Stomach (tissue), 9 donors: ENCODE data around the gene VPS37C. TPM values are rescaled to one million over a fixed set of nuclear protein-coding genes. Genes with fewer than 3 reads are reported as not detected.

Experiments
- DNase-seq, 2 donors: peaks; one replicate each; pipeline versions ENCODE4 v3.0.0 to v3.0.0-alpha.2; 2013 to 2019
- H3K27ac ChIP-seq, 5 donors: fragments of 200-600 bp in 4 of 5; sonication (generic) in 4 of 5; one replicate each; pipeline ENCODE4 v1.5.1; 2013 to 2019; ENCODE audit warnings: mild to moderate bottlenecking in 1 of 5, moderate library complexity in 1 of 5
- H3K27me3 ChIP-seq, 3 donors: fragments of 200-600 bp; sonication (generic); one replicate each; pipeline ENCODE4 v1.5.1; 2017 to 2019; ENCODE audit warnings: mixed run types in 1 of 3
- H3K36me3 ChIP-seq, 4 donors: fragments of 200-600 bp; sonication (generic); 1 replicate in 3 of 4; 2 replicates in 1 of 4; pipeline ENCODE4 v1.5.1; 2016 to 2019
- H3K4me1 ChIP-seq, 4 donors: fragments of 200-600 bp; sonication (generic); one replicate each; pipeline ENCODE4 v1.5.1; 2016 to 2019
- H3K4me3 ChIP-seq, 4 donors: fragments of 200-600 bp; sonication (generic) in 3 of 4; one replicate each; pipeline ENCODE4 v1.5.1; 2016 to 2019; ENCODE audit warnings: mild to moderate bottlenecking in 1 of 4
- H3K9me3 ChIP-seq, 4 donors: fragments of 200-600 bp; sonication (generic); one replicate each; pipeline ENCODE4 v1.5.1; 2016 to 2019
- EP300 ChIP-seq: sonication (generic); formaldehyde crosslinking; IDR thresholded peaks from one replicate; pipeline ENCODE4 v1.6.1; 2017; ENCODE audit warnings: antibody characterized with exemption
- POLR2A ChIP-seq, 4 donors: fragments of 450-650 bp; IDR thresholded peaks; one replicate each; pipeline ENCODE4 v1.6.1; 2016; ENCODE audit warnings: antibody characterized with exemption in 4 of 4, control low read depth in 2 of 4, mild to moderate bottlenecking in 1 of 4, moderate library complexity in 1 of 4
- POLR2AphosphoS5 ChIP-seq, 3 donors: sonication (generic); formaldehyde crosslinking; IDR thresholded peaks; one replicate each; pipeline ENCODE4 v1.6.1; 2016; ENCODE audit warnings: antibody characterized with exemption in 3 of 3
- WGBS, 5 donors: extraction: QIAGEN DNeasy Blood & Tissue Kit in 3 of 5; methylation state at CpG; one replicate each; pipeline versions ENCODE4 v1.1.5 to v1.1.7; 2013 to 2018; 5-methylcytosine and 5-hydroxymethylcytosine counted together
- intact Hi-C: fragments of 100-400 bp; cut with DNase I; formaldehyde crosslinking; loops from one replicate; pipeline ENCODE4 v1.15.1; 2023; ENCODE audit warnings: low total_unique reads
- polyA plus RNA-seq, 3 donors: library from polyadenylated mRNA; stranded (reverse); fragments of 200-250 nt; gene quantifications; one replicate each; pipeline ENCODE4 v1.2.3, GENCODE V29; 2013
- total RNA-seq, 5 donors: library from RNA; depleted of rRNA; stranded (reverse); fragments of >200 nt; gene quantifications; one replicate each; pipeline versions ENCODE4 v1.1.0 to v1.2.3, GENCODE V29; 2014 to 2016
- TF ChIP-seq, protein P1 (sequence below), 7 experiments: fragments of 450-650 bp in 4 of 7; fragments of 200-600 bp in 3 of 7; sonication (generic) in 3 of 7; IDR thresholded peaks; one replicate each; pipeline ENCODE4 v1.5.1; 2016 to 2019; ENCODE audit warnings: antibody characterized with exemption in 7 of 7, control low read depth in 2 of 7, mild to moderate bottlenecking in 1 of 7
- donor health status: healthy with polysubstance abuse.
- donor health status: Bipolar disorder and iron deficiency.
- donor health status: healthy.

Gene VPS37C
- total and polyA plus RNA-seq, 8 donors = 6.4 to 53.6 (median 27.7) TPM

DNA sequence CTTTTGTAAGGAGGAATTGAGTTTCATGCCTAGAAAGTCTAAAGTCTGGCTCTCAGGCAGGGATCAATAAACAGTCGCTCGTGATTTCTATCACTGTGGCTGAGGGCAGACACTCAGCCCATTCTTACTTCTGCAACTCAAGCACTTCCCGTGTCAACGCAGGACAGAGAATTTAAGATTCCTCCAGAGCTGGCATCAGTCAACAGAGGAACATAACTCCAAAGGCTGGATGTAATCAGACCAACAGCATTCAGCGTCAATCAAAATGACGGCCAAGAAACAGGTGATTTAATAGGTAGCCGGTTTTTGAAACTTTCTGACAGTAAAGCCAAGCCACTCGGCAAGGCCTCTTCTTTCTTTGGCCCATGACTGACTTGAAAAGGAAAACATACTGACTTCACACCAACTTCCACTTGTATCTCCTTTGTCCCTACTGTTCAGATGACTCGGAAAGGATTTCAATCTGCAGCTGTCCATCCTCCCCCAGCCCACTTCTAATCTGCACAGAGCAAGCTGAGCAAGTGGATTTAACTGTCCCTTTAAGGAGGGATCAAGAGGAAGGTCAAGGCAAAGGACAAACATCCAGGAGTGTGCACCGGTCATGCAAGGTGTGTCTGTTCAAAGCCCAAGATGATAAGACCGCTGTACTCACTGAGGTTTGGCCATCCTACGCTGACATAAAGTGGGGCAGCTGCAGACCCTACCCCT, 9.5 kb downstream of the VPS37C start:
- intact Hi-C loops = no loop called here
- WGBS, 5 donors = 38 to 55% (median 48%) methylated on average over 11 to 12 of the region's 12 CpGs
- Histone ChIP-seq H3K36me3 (peaks cover 0 to 6% (median 0%) of the 10 kb centered on the region in 4 donors), H3K9me3 (peaks cover 0 to 7% (median 0%) of the 10 kb centered on the region in 4 donors), H3K4me1 (peaks cover 72 to 90% (median 80%) of the 10 kb centered on the region in 4 donors), H3K27ac (peak overlapping the region; percentile 60 to 88 (median 79)), H3K27me3 (no peaks in the 10 kb centered on the region), H3K4me3 (no peak overlapping the region)
- no peak for DNase-seq
- TF ChIP-seq POLR2AphosphoS5 (IDR thresholded peaks at IDR 0.05) (no peak), POLR2A (IDR thresholded peaks at IDR 0.05) (no peak), EP300 (no peak)
- TF ChIP-seq, protein P1, sequence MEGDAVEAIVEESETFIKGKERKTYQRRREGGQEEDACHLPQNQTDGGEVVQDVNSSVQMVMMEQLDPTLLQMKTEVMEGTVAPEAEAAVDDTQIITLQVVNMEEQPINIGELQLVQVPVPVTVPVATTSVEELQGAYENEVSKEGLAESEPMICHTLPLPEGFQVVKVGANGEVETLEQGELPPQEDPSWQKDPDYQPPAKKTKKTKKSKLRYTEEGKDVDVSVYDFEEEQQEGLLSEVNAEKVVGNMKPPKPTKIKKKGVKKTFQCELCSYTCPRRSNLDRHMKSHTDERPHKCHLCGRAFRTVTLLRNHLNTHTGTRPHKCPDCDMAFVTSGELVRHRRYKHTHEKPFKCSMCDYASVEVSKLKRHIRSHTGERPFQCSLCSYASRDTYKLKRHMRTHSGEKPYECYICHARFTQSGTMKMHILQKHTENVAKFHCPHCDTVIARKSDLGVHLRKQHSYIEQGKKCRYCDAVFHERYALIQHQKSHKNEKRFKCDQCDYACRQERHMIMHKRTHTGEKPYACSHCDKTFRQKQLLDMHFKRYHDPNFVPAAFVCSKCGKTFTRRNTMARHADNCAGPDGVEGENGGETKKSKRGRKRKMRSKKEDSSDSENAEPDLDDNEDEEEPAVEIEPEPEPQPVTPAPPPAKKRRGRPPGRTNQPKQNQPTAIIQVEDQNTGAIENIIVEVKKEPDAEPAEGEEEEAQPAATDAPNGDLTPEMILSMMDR (IDR thresholded peaks at IDR 0.05) = no peak

DNA sequence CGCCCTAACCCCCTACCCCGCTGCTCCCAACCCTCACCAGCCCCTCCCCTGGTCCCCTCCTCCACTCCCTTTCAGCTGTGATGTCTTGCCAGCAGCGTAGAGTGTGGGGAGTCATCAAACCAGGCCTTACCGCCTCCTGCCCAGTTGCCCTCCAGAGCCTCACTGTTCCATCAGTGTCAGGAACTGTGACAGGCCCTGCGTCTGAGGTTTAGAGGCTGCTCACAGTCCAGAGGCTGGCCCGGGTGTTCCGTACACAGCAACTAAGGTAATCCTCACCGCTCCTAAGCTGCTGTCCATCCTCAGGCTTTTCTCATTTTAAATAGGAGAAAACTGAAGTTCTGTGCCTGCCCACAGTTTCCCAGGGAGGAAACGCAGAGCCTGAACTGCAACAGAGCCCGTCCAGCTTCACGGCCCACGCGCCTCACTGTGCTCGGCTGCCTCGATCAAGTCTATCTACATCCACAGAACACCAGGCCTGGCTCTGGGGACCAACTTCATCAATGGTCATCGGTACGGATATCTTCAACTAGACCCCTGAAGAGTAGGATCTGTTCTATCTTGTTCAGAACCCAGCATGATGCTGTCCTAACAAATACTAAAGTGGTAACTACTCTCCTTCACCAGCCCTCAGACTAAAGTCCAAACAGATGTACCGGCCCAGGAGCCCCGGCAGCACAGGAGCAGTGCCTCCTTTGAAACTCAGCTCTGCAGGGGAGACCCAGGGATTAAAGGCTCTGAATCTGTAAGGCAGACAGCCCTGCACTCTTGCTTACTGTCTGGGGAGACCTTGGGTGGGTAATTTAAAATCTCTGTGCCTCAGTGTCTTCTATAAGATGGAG, 10.3 kb downstream of the VPS37C start:
- Histone ChIP-seq H3K36me3 (peaks cover 0 to 6% (median under 1%) of the 10 kb centered on the region in 4 donors), H3K4me3 (peak overlapping the region in 1 of 4 donors; percentile 11), H3K27me3 (no peaks in the 10 kb centered on the region), H3K4me1 (peaks cover 79 to 90% (median 83%) of the 10 kb centered on the region in 4 donors), H3K27ac (peak overlapping the region; percentile 60 to 88 (median 79)), H3K9me3 (peaks cover 0 to 7% (median 0%) of the 10 kb centered on the region in 4 donors)
- TF ChIP-seq, protein P1 (IDR thresholded peaks at IDR 0.05) = no peak
- TF ChIP-seq POLR2A (IDR thresholded peaks at IDR 0.05) (no peak), EP300 (no peak), POLR2AphosphoS5 (IDR thresholded peaks at IDR 0.05) (no peak)
- no peak for DNase-seq
- WGBS, 5 donors = 63 to 74% (median 67%) methylated on average over 19 of the region's 19 CpGs
- intact Hi-C loops = no loop called here

DNA sequence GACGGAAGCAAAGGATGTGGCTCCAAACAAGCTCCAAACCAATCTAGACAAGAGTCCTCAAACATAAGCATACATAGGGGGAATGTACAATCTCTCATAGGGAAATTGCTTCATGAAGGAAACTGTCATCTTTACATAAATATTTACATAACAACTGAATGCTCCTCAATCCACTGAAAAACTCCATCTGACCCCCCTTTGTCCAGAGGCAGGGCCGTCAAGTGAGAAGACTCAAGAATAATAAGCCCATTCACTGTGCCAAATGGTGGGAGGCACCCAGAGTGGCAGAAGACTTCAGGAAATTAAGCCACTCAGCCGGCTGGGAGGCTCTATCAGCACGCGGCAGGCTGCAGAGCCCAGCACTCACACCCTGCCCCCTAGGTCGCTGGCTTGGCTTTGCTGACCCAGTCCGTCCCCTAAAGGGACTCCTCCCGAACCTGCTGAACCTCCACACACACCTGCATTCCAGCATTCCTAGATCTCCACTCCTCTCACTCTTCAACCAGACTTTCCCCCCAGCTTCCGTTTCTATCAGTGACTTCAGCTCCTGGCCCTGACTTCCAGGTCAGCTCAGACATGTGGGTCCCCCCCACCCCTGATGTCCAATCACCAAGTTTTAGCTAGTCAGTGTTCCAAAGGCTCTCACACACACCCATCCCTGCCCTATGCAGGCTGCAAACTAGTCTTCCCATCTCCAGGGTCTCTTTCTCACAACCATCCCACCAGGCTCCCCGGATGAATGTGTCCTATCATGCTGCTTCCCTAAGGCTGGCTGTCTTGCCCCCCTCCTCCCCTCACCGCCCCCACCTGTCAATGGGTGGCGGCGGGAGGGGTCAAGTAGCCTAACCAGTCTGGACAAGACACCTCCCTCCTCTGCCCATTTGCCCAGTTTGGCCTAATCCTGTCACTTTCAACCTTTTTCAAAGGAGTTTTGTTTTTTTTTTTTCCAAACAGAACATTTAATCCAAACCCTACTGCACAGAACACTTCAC, 11.3 kb downstream of the VPS37C start:
- peaks cover 0 to 3% (median 0%) of the 10 kb centered on the region in 4 donors for H3K9me3 ChIP-seq
- peaks cover 79 to 93% (median 85%) of the 10 kb centered on the region in 4 donors for H3K4me1 ChIP-seq
- peak overlapping the region in 1 of 4 donors; percentile 11 for H3K4me3 ChIP-seq
- peak; percentile 56 to 75 for DNase-seq
- no peaks in the 10 kb centered on the region for H3K27me3 ChIP-seq
- 19 to 38% (median 26%) methylated on average over 13 of the region's 13 CpGs for WGBS, 5 donors
- H3K27ac ChIP-seq = peak overlapping the region; percentile 70 to 88 (median 79)
- TF ChIP-seq POLR2A (IDR thresholded peaks at IDR 0.05) = no peak
- TF ChIP-seq, protein P1 (IDR thresholded peaks at IDR 0.05) = no peak
- no peak for TF ChIP-seq POLR2AphosphoS5 (IDR thresholded peaks at IDR 0.05)
- TF ChIP-seq EP300 = no peak
- H3K36me3 ChIP-seq = peaks cover 0 to 7% (median under 1%) of the 10 kb centered on the region in 4 donors
- intact Hi-C loops = no loop called here
